ENCODE results near the gene IRX1.

The IRX1 gene

GRCh38 chr5:3597167-3598007 lies 1.8 kb downstream of the IRX1 start:
- no peak for DNase-seq (ENCODE audit: low read depth)
- TF ChIP-seq CTCF (IDR thresholded peaks at IDR 0.05; ENCODE audit: insufficient read depth, low read depth, low read length, missing control alignments), result no peak
- no peak overlapping the region for H3K4me3 ChIP-seq (ENCODE audit: low read depth, low read length)

GRCh38 chr5:3598207-3598606 lies 2.6 kb downstream of the IRX1 start:
- no peak for TF ChIP-seq CTCF (IDR thresholded peaks at IDR 0.05; ENCODE audit: insufficient read depth, low read depth, low read length, missing control alignments)
- DNase-seq (ENCODE audit: low read depth), result no peak
- no peak overlapping the region for H3K4me3 ChIP-seq (ENCODE audit: low read depth, low read length)

GRCh38 chr5:3598769-3599211 lies 3.2 kb downstream of the IRX1 start:
- no peak for DNase-seq (ENCODE audit: low read depth)
- no peak overlapping the region for H3K4me3 ChIP-seq (ENCODE audit: low read depth, low read length)
- TF ChIP-seq CTCF (IDR thresholded peaks at IDR 0.05; ENCODE audit: insufficient read depth, low read depth, low read length, missing control alignments), result no peak

- no peak for DNase-seq (ENCODE audit: low read depth)
- H3K4me3 ChIP-seq (ENCODE audit: low read depth, low read length), result no peak overlapping the region
- TF ChIP-seq CTCF (IDR thresholded peaks at IDR 0.05; ENCODE audit: insufficient read depth, low read depth, low read length, missing control alignments), result no peak
These were observed 3.8 kb downstream of the IRX1 start for GRCh38 chr5:3599226-3600105.

- no peak for TF ChIP-seq CTCF (IDR thresholded peaks at IDR 0.05; ENCODE audit: insufficient read depth, low read depth, low read length, missing control alignments)
- no peak for DNase-seq (ENCODE audit: low read depth)
- H3K4me3 ChIP-seq (ENCODE audit: low read depth, low read length), result no peak overlapping the region
These were observed 4.8 kb downstream of the IRX1 start for GRCh38 chr5:3600106-3601060.

- no peak for TF ChIP-seq CTCF (IDR thresholded peaks at IDR 0.05; ENCODE audit: insufficient read depth, low read depth, low read length, missing control alignments)
- DNase-seq (ENCODE audit: low read depth), result no peak
- no peak overlapping the region for H3K4me3 ChIP-seq (ENCODE audit: low read depth, low read length)
These were observed 5.6 kb downstream of the IRX1 start for GRCh38 chr5:3601061-3601710.
